Fibroblast of lung (primary cell): Measurements from ENCODE around the gene SCML2.

Experiments
- EZH2 ChIP-seq: IDR thresholded peaks from 2 replicates; pipeline ENCODE4 v1.5.1; 2012; ENCODE audit warnings: low read length, control low read depth, mild to moderate bottlenecking; ENCODE audit errors: missing control alignments
- TF ChIP-seq, protein P1 (sequence below), 2 donors: IDR thresholded peaks in 1 of 2; conservative IDR thresholded peaks in 1 of 2; 1 replicate in 1 of 2; 2 replicates in 1 of 2; pipeline ENCODE4 v1.5.1; 2011 to 2012; ENCODE audit warnings: low read length in 2 of 2, control low read depth in 1 of 2, inconsistent platforms in 1 of 2, low read depth in 1 of 2, mild to moderate bottlenecking in 1 of 2

DNA sequence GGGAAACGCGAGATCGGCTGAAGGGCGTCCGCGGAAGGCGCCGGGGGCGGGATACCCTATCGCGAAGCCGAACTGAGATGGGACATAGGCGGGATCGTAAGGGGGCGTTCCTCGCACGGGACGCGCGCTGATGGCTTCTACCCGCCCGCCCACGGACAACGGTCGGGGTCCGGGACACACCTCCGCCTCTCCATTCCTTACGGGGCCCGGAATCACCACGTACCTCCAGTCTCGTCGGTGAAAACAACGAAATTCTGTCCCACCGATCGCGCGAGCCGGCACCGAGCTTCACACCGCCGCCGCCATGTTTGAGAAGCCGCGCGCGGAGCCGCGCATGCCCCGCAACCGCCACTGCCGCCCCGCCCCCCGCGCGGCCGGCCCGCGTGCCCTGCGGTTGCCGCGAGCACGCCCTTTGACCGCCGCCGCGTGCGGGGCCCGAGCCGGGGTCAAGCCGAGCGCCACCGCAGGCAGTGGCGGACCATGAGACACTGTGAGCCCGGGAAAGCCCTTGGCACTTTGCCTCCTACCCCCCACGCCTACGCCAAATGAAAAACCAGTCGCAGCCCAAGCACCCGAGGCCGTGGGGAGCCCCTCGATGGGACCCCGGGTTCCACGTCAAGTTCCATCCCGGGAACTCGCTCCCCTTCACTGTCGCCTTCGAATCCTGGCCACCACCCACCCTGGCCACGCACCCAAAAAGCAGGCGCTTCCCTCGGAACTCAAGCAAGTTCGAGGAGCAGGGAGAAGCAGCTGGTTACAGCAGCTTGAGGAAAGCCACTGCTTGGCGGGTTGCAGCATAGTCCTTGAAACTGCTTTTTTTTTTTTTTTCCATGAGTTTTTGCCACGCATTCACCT lies at the start of gene SCML2:
- TF ChIP-seq, protein P1, sequence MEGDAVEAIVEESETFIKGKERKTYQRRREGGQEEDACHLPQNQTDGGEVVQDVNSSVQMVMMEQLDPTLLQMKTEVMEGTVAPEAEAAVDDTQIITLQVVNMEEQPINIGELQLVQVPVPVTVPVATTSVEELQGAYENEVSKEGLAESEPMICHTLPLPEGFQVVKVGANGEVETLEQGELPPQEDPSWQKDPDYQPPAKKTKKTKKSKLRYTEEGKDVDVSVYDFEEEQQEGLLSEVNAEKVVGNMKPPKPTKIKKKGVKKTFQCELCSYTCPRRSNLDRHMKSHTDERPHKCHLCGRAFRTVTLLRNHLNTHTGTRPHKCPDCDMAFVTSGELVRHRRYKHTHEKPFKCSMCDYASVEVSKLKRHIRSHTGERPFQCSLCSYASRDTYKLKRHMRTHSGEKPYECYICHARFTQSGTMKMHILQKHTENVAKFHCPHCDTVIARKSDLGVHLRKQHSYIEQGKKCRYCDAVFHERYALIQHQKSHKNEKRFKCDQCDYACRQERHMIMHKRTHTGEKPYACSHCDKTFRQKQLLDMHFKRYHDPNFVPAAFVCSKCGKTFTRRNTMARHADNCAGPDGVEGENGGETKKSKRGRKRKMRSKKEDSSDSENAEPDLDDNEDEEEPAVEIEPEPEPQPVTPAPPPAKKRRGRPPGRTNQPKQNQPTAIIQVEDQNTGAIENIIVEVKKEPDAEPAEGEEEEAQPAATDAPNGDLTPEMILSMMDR (conservative IDR thresholded peaks at IDR 0.05 in 1 of 2, IDR thresholded peaks at IDR 0.05 in 1 of 2; ENCODE audit: low read depth in 1 of 2, low read length in 2 of 2), result no peak
- TF ChIP-seq EZH2, result no peak
